Measurements from ENCODE around the gene CTNNA3.

The CTNNA3 gene

GRCh38 chr10:65950075-65950474 is 1745.9 kb downstream of the CTNNA3 start:
- Histone ChIP-seq H3K9me3 (ENCODE audit: control insufficient read depth, insufficient read depth, low read depth, low read length) (no peaks in the 10 kb centered on the region), H3K4me1 (ENCODE audit: control insufficient read depth, insufficient read depth, low read length) (no peaks in the 10 kb centered on the region), H3K27ac (ENCODE audit: extremely low read depth, low read depth, low read length) (no peak overlapping the region), H3K36me3 (ENCODE audit: control insufficient read depth in 2 of 2, insufficient read depth in 1 of 2, low read length in 2 of 2) (no peaks in the 10 kb centered on the region), H3K4me3 (ENCODE audit: low read depth, low read length) (no peak overlapping the region)
- TF ChIP-seq ZNF366 (tag by site-specific recombination; conservative IDR thresholded peaks at IDR 0.05) (no peak), KLF17 (tag by site-specific recombination; IDR thresholded peaks at IDR 0.05) (no peak)
- POLR2A ChIA-PET, result no interaction called here
- CTCF ChIA-PET, result no interaction called here

- Histone ChIP-seq H3K36me3 (ENCODE audit: control insufficient read depth in 2 of 2, insufficient read depth in 1 of 2, low read length in 2 of 2) (no peaks in the 10 kb centered on the region), H3K27ac (ENCODE audit: extremely low read depth, low read depth, low read length) (no peak overlapping the region), H3K9me3 (ENCODE audit: control insufficient read depth, insufficient read depth, low read depth, low read length) (no peaks in the 10 kb centered on the region), H3K4me3 (ENCODE audit: low read depth, low read length) (no peak overlapping the region), H3K4me1 (ENCODE audit: control insufficient read depth, insufficient read depth, low read length) (no peaks in the 10 kb centered on the region)
- CTCF ChIA-PET, result interaction anchor here (0.9 kb wide), 1 partner anchor 614 kb away, joined by 5 read pairs; no protein-coding TSS in a partner anchor
- TF ChIP-seq ZNF626 (tag by site-specific recombination; IDR thresholded peaks at IDR 0.05) (no peak), ZNF561 (tag by site-specific recombination; IDR thresholded peaks at IDR 0.05; ENCODE audit: borderline replicate concordance) (no peak), ZNF311 (tag by site-specific recombination; IDR thresholded peaks at IDR 0.05; ENCODE audit: borderline replicate concordance) (no peak), SP3 (tag by site-specific recombination; IDR thresholded peaks at IDR 0.05) (no peak), ZNF670 (tag by site-specific recombination; IDR thresholded peaks at IDR 0.05; ENCODE audit: low read depth) (no peak), WT1 (tag by site-specific recombination; IDR thresholded peaks at IDR 0.05) (no peak), ZNF501 (tag by site-specific recombination; IDR thresholded peaks at IDR 0.05) (no peak), GFI1B (tag by site-specific recombination; IDR thresholded peaks at IDR 0.05) (no peak)
- POLR2A ChIA-PET, result no interaction called here
These were observed 1746.5 kb downstream of the CTNNA3 start for GRCh38 chr10:65949526-65949925.

- H3K4me3 ChIP-seq (ENCODE audit: low read depth, low read length), result no peak overlapping the region
- POLR2A ChIA-PET, result no interaction called here
- H3K9me3 ChIP-seq (ENCODE audit: control insufficient read depth, insufficient read depth, low read depth, low read length), result no peaks in the 10 kb centered on the region
- no peak for TF ChIP-seq ZNF48 (tag by site-specific recombination; IDR thresholded peaks at IDR 0.05)
- no peak for TF ChIP-seq ZNF558 (tag by site-specific recombination; IDR thresholded peaks at IDR 0.05)
- TF ChIP-seq ZFP69B (tag by site-specific recombination; IDR thresholded peaks at IDR 0.05), result no peak
- no peak for TF ChIP-seq ZNF221 (tag by site-specific recombination; IDR thresholded peaks at IDR 0.05; ENCODE audit: borderline replicate concordance)
- no peak for TF ChIP-seq GLI2 (tag by site-specific recombination; IDR thresholded peaks at IDR 0.05; ENCODE audit: borderline replicate concordance, low read depth)
- H3K4me1 ChIP-seq (ENCODE audit: control insufficient read depth, insufficient read depth, low read length), result no peaks in the 10 kb centered on the region
- CTCF ChIA-PET, result interaction anchor here (0.6 kb wide), 1 partner anchor 386 kb away, joined by 6 read pairs; no protein-coding TSS in a partner anchor
- no peaks in the 10 kb centered on the region for H3K36me3 ChIP-seq (ENCODE audit: control insufficient read depth in 2 of 2, insufficient read depth in 1 of 2, low read length in 2 of 2)
- H3K27ac ChIP-seq (ENCODE audit: extremely low read depth, low read depth, low read length), result no peak overlapping the region
These were observed 1750.9 kb downstream of the CTNNA3 start for GRCh38 chr10:65945061-65945460.

- POLR2A ChIA-PET, result no interaction called here
- CTCF ChIA-PET, result no interaction called here
- TF ChIP-seq ZBTB7A (tag by site-specific recombination; IDR thresholded peaks at IDR 0.05; ENCODE audit: low read depth) (no peak), ZNF121 (tag by site-specific recombination; IDR thresholded peaks at IDR 0.05) (no peak), ZNF280D (tag by site-specific recombination; IDR thresholded peaks at IDR 0.05) (no peak), WT1 (tag by site-specific recombination; IDR thresholded peaks at IDR 0.05) (no peak), ZNF654 (tag by site-specific recombination; IDR thresholded peaks at IDR 0.05; ENCODE audit: low read depth) (no peak), GFI1B (tag by site-specific recombination; IDR thresholded peaks at IDR 0.05) (no peak)
- H3K4me3 ChIP-seq (ENCODE audit: low read depth, low read length), result no peak overlapping the region
- no peaks in the 10 kb centered on the region for H3K9me3 ChIP-seq (ENCODE audit: control insufficient read depth, insufficient read depth, low read depth, low read length)
- H3K27ac ChIP-seq (ENCODE audit: extremely low read depth, low read depth, low read length), result no peak overlapping the region
- H3K4me1 ChIP-seq (ENCODE audit: control insufficient read depth, insufficient read depth, low read length), result no peaks in the 10 kb centered on the region
- no peaks in the 10 kb centered on the region for H3K36me3 ChIP-seq (ENCODE audit: control insufficient read depth in 2 of 2, insufficient read depth in 1 of 2, low read length in 2 of 2)
These were observed 1752.5 kb downstream of the CTNNA3 start for GRCh38 chr10:65943451-65943850.
